NT2/D1 (cell line): ENCODE measurements around the gene MATN1.

ENCODE experiments used
- SUZ12 ChIP-seq: IDR thresholded peaks from 2 replicates; pipeline ENCODE4 v1.6.1; 2011; ENCODE audit not compliant: insufficient read length, insufficient read depth; ENCODE audit errors: extremely low read depth
- YY1 ChIP-seq: IDR thresholded peaks from 2 replicates; pipeline ENCODE4 v1.6.1; 2011; ENCODE audit not compliant: insufficient read length, insufficient read depth
- ZNF274 ChIP-seq: IDR thresholded peaks from 2 replicates; pipeline ENCODE4 v1.6.1; 2011; ENCODE audit warnings: mild to moderate bottlenecking, low read depth, low read length

DNA sequence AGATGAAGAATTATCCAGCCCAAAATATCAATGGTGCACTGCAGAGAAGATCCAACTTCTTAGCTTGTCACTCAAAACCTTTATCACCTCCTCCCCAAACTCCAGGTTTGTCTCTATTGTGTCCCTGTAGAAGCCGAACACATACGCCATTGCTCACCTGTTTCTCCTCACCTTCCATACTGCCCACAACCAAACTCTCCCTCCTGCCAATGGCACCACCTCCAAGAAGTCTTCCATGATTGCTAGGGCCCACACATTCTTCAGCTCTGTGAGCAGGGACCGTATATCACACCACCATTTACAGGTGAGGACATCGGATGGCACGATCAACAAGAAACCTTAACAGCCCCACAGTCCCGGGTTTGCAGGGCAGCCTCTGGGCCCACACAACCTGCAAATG, 31.9 kb upstream of the MATN1 start:
- TF ChIP-seq YY1 = no peak
- no peak for TF ChIP-seq SUZ12
- no peak for TF ChIP-seq ZNF274
